ENCODE results near the gene MGLL. TPM values are rescaled to one million over a fixed set of nuclear protein-coding genes. Genes with fewer than 3 reads are reported as not detected.
A peak's percentile ranks its signal among the peaks of the same experiment; 100 is the strongest.

MGLL gene
- total RNA-seq, 3 donors from 2014 or later: 25.8 to 79.5 (median 30.2) TPM

GRCh38 chr3:127748754-127749327 is 73.5 kb downstream of the MGLL start:
- peak overlapping the region; percentile 66 to 72 for H3K27ac ChIP-seq
- no peak for DNase-seq (ENCODE audit: low spot score in 2 of 2)
- intact Hi-C loops (cut with DNase I; ENCODE audit: low total_unique reads): no loop called here

GRCh38 chr3:127747751-127748521 is 74.4 kb downstream of the MGLL start:
- Histone ChIP-seq H3K9me3 (no peaks in the 10 kb centered on the region), H3K36me3 (no peaks in the 10 kb centered on the region), H3K4me3 (no peak overlapping the region), H3K27me3 (no peaks in the 10 kb centered on the region), H3K4me1 (no peaks in the 10 kb centered on the region), H3K27ac (peak overlapping the region; percentile 66 to 72)
- peak in 1 of 2 donors; percentile 52 for DNase-seq (ENCODE audit: low spot score in 2 of 2)
- no peak for TF ChIP-seq POLR2A (IDR thresholded peaks at IDR 0.05)
- peak in 2 of 3 donors; percentile 12 to 58 for TF ChIP-seq POLR2AphosphoS5 (IDR thresholded peaks at IDR 0.05)
- intact Hi-C loops (cut with DNase I; ENCODE audit: low total_unique reads): no loop called here

More at GRCh38 chr3:127748754-127749327, 73.5 kb downstream of the MGLL start:
- H3K36me3 ChIP-seq: no peaks in the 10 kb centered on the region
- no peak overlapping the region for H3K4me3 ChIP-seq
- no peaks in the 10 kb centered on the region for H3K4me1 ChIP-seq
- H3K9me3 ChIP-seq: no peaks in the 10 kb centered on the region
- no peaks in the 10 kb centered on the region for H3K27me3 ChIP-seq
- no peak for TF ChIP-seq POLR2AphosphoS5 (IDR thresholded peaks at IDR 0.05)
- TF ChIP-seq POLR2A (IDR thresholded peaks at IDR 0.05): no peak

GRCh38 chr3:127747066-127747465 is 75.2 kb downstream of the MGLL start:
- H3K36me3 ChIP-seq: no peaks in the 10 kb centered on the region
- TF ChIP-seq POLR2A (IDR thresholded peaks at IDR 0.05) (no peak), CTCF (IDR thresholded peaks at IDR 0.05) (no peak)
- H3K9me3 ChIP-seq: no peaks in the 10 kb centered on the region
- H3K4me3 ChIP-seq: no peak overlapping the region
- intact Hi-C loops (cut with DNase I; ENCODE audit: low total_unique reads): no loop called here
- H3K27ac ChIP-seq: peak overlapping the region; percentile 66 to 72
- no peak for DNase-seq (ENCODE audit: low spot score in 2 of 2)
- no peaks in the 10 kb centered on the region for H3K27me3 ChIP-seq
- H3K4me1 ChIP-seq: no peaks in the 10 kb centered on the region

GRCh38 chr3:127746400-127747057 is 75.8 kb downstream of the MGLL start:
- H3K27ac ChIP-seq: peak overlapping the region; percentile 66 to 72
- TF ChIP-seq CTCF (IDR thresholded peaks at IDR 0.05): no peak
- no peak for TF ChIP-seq POLR2AphosphoS5 (IDR thresholded peaks at IDR 0.05)
- TF ChIP-seq POLR2A (IDR thresholded peaks at IDR 0.05): no peak
- H3K36me3 ChIP-seq: no peaks in the 10 kb centered on the region
- intact Hi-C loops (cut with DNase I; ENCODE audit: low total_unique reads): no loop called here
- no peaks in the 10 kb centered on the region for H3K9me3 ChIP-seq
- H3K4me1 ChIP-seq: no peaks in the 10 kb centered on the region
- no peaks in the 10 kb centered on the region for H3K27me3 ChIP-seq
- DNase-seq (ENCODE audit: low spot score in 2 of 2): no peak
- H3K4me3 ChIP-seq: no peak overlapping the region

- no peak for TF ChIP-seq POLR2AphosphoS5 (IDR thresholded peaks at IDR 0.05)
- no peak for TF ChIP-seq CTCF (IDR thresholded peaks at IDR 0.05)
- TF ChIP-seq POLR2A (IDR thresholded peaks at IDR 0.05): no peak
- intact Hi-C loops (cut with DNase I; ENCODE audit: low total_unique reads): no loop called here
- Histone ChIP-seq H3K36me3 (no peaks in the 10 kb centered on the region), H3K9me3 (no peaks in the 10 kb centered on the region), H3K4me3 (no peak overlapping the region), H3K27ac (peak overlapping the region; percentile 66 to 72), H3K4me1 (no peaks in the 10 kb centered on the region), H3K27me3 (no peaks in the 10 kb centered on the region)
- DNase-seq (ENCODE audit: low spot score in 2 of 2): no peak
These were observed 76.5 kb downstream of the MGLL start for GRCh38 chr3:127745656-127746399.

All from breast epithelium (tissue), 4 donors.